H1 (cell line): Measurements from ENCODE around the gene BTBD10. TPM values are rescaled to one million over a fixed set of nuclear protein-coding genes. Genes with fewer than 3 reads are reported as not detected.

Experiments
- CTCF ChIA-PET: fragments of 300-600 bp; sonication (Branson Sonifier 250); formaldehyde crosslinking; loops from one replicate; lab custom pipeline; 2021; ENCODE audit not compliant: partially characterized antibody; lab: Charles Lee
- POLR2A ChIA-PET: fragments of 300-600 bp; sonication (Branson Sonifier 250); formaldehyde crosslinking; loops from one replicate; lab custom pipeline; 2021; ENCODE audit warnings: inconsistent platforms; ENCODE audit not compliant: partially characterized antibody; lab: Charles Lee
- DNase-seq, 2 experiments: peaks; one replicate each; pipeline versions ENCODE4 v3.0.0 to v3.0.0-alpha.2; 2010 to 2022; ENCODE audit warnings: low spot score in 2 of 2, low read depth in 1 of 2, mixed read lengths in 1 of 2
- FAIRE-seq: peaks from 2 replicates; lab custom pipeline; 2011; peaks lifted over from hg19 to GRCh38; lab: Jason Lieb, UNC
- H2AFZ ChIP-seq: 2 replicates; pipeline ENCODE4 v1.8.1; 2012; ENCODE audit warnings: low read length, inconsistent platforms
- H2AK5ac ChIP-seq: 2 replicates; pipeline ENCODE4 v1.6.1; 2013; ENCODE audit warnings: low read depth, low read length
- H2BK120ac ChIP-seq: replicated peaks from 2 replicates; pipeline ENCODE3; 2013; ENCODE audit warnings: low read depth, low read length, inconsistent platforms
- H2BK12ac ChIP-seq: 2 replicates; pipeline ENCODE4 v1.6.1; 2013; ENCODE audit warnings: low read depth, low read length
- H2BK15ac ChIP-seq: 2 replicates; pipeline ENCODE4 v1.6.1; 2013; ENCODE audit warnings: low read length
- H2BK20ac ChIP-seq: 2 replicates; pipeline ENCODE4 v1.6.1; 2013; ENCODE audit warnings: low read length
- H2BK5ac ChIP-seq: 2 replicates; pipeline ENCODE4 v1.6.1; 2013; ENCODE audit warnings: low read depth, low read length
- H3K14ac ChIP-seq: 2 replicates; pipeline ENCODE4 v1.6.1; 2013; ENCODE audit warnings: inconsistent platforms; ENCODE audit not compliant: insufficient read length
- H3K18ac ChIP-seq: 2 replicates; pipeline ENCODE4 v1.6.1; 2013; ENCODE audit warnings: low read length; ENCODE audit errors: extremely low read depth
- H3K23ac ChIP-seq: 2 replicates; pipeline ENCODE4 v1.6.1; 2013; ENCODE audit warnings: inconsistent platforms; ENCODE audit not compliant: insufficient read length
- H3K23me2 ChIP-seq: 2 replicates; pipeline ENCODE4 v1.6.1; 2013; ENCODE audit warnings: low read depth, low read length
- H3K27ac ChIP-seq: 2 replicates; pipeline ENCODE4 v1.6.1; 2011; ENCODE audit warnings: low read depth, low read length, inconsistent platforms
- H3K27me3 ChIP-seq, 4 experiments: replicated peaks in 1 of 4; 1 replicate in 1 of 4; 2 replicates in 3 of 4; pipeline versions ENCODE4 v1.6.1 to v1.8.1; 2011 to 2013; ENCODE audit warnings: low read length in 3 of 4, mild to moderate bottlenecking in 3 of 4, inconsistent platforms in 2 of 4, mixed read lengths in 2 of 4, moderate library complexity in 1 of 4; ENCODE audit not compliant: control insufficient read depth in 3 of 4, insufficient read depth in 3 of 4; ENCODE audit errors: extremely low read depth in 1 of 4
- H3K36me3 ChIP-seq, 4 experiments: 2 replicates each; pipeline versions ENCODE4 v1.6.1 to v1.8.1; 2011 to 2013; ENCODE audit warnings: mild to moderate bottlenecking in 4 of 4, low read length in 3 of 4, moderate library complexity in 2 of 4, control low read depth in 1 of 4, inconsistent platforms in 1 of 4; ENCODE audit not compliant: insufficient read depth in 4 of 4, control insufficient read depth in 2 of 4
- H3K4ac ChIP-seq: replicated peaks from 2 replicates; pipeline ENCODE3; 2013; ENCODE audit warnings: low read length, low read depth, mixed read lengths, inconsistent platforms; ENCODE audit not compliant: insufficient read length
- H3K4me1 ChIP-seq, 4 experiments: replicated peaks in 1 of 4; 1 replicate in 1 of 4; 2 replicates in 3 of 4; pipeline versions ENCODE4 v1.6.1 to v1.8.1; 2011 to 2013; ENCODE audit warnings: low read length in 3 of 4, inconsistent platforms in 2 of 4, mixed read lengths in 1 of 4; ENCODE audit not compliant: insufficient read depth in 4 of 4, control insufficient read depth in 3 of 4
- H3K4me2 ChIP-seq, 2 experiments: 2 replicates each; pipeline versions ENCODE4 v1.6.1 to v1.8.1; 2011 to 2013; ENCODE audit warnings: low read depth in 2 of 2, low read length in 2 of 2, control low read depth in 1 of 2, inconsistent platforms in 1 of 2, mild to moderate bottlenecking in 1 of 2; ENCODE audit not compliant: insufficient read depth in 1 of 2
- H3K4me3 ChIP-seq, 4 experiments: fragments of 200-600, 300-600 bp in 1 of 4; sonication (generic), shearing (Covaris generic), sonication (Bioruptor Twin) in 1 of 4; 2 replicates each; pipeline versions ENCODE4 v1.5.1 to v1.8.1; 2011 to 2016; ENCODE audit warnings: low read length in 4 of 4, low read depth in 3 of 4, control low read depth in 2 of 4, inconsistent platforms in 2 of 4, mild to moderate bottlenecking in 2 of 4, mixed read lengths in 1 of 4, moderate library complexity in 1 of 4; ENCODE audit not compliant: insufficient read depth in 2 of 4; ENCODE audit errors: extremely low read depth in 1 of 4
- H3K56ac ChIP-seq: replicated peaks from 2 replicates; pipeline ENCODE3; 2013; ENCODE audit warnings: low read depth, mild to moderate bottlenecking, mixed read lengths, low read length, inconsistent platforms; ENCODE audit not compliant: insufficient read length
- H3K79me1 ChIP-seq: 2 replicates; pipeline ENCODE4 v1.6.1; 2013; ENCODE audit warnings: low read depth, low read length, control low read depth
- H3K79me2 ChIP-seq, 2 experiments: 2 replicates each; pipeline versions ENCODE4 v1.6.1 to v1.8.1; 2012 to 2013; ENCODE audit warnings: low read length in 2 of 2, mild to moderate bottlenecking in 2 of 2, inconsistent platforms in 1 of 2; ENCODE audit not compliant: insufficient read depth in 2 of 2, control insufficient read depth in 1 of 2
- H3K9ac ChIP-seq, 4 experiments: replicated peaks in 1 of 4; 1 replicate in 1 of 4; 2 replicates in 3 of 4; pipeline versions ENCODE4 v1.6.1 to v1.8.1; 2011 to 2013; ENCODE audit warnings: low read depth in 3 of 4, low read length in 3 of 4, control low read depth in 2 of 4, mild to moderate bottlenecking in 2 of 4, moderate library complexity in 2 of 4, inconsistent platforms in 1 of 4; ENCODE audit errors: extremely low read depth in 1 of 4
- H3K9me3 ChIP-seq, 2 experiments: 2 replicates each; pipeline versions ENCODE4 v1.6.1 to v1.8.1; 2012 to 2013; ENCODE audit warnings: mild to moderate bottlenecking in 2 of 2, moderate library complexity in 2 of 2, control low read depth in 1 of 2, inconsistent platforms in 1 of 2, low read depth in 1 of 2, low read length in 1 of 2, mixed read lengths in 1 of 2; ENCODE audit not compliant: insufficient read depth in 2 of 2
- H4K20me1 ChIP-seq, 2 experiments: replicated peaks in 1 of 2; 2 replicates each; pipeline versions ENCODE3 to v1.8.1; 2011 to 2013; ENCODE audit warnings: inconsistent platforms in 2 of 2, low read length in 2 of 2, mild to moderate bottlenecking in 1 of 2; ENCODE audit not compliant: insufficient read depth in 2 of 2, control insufficient read depth in 1 of 2
- H4K5ac ChIP-seq: 2 replicates; pipeline ENCODE4 v1.6.1; 2013; ENCODE audit warnings: low read length, low read depth, mixed read lengths, inconsistent platforms; ENCODE audit not compliant: insufficient read length
- H4K8ac ChIP-seq: 2 replicates; pipeline ENCODE4 v1.8.0; 2013; ENCODE audit warnings: mild to moderate bottlenecking, moderate library complexity, low read length, inconsistent platforms; ENCODE audit not compliant: insufficient read depth; ENCODE audit errors: extremely low read depth
- H4K91ac ChIP-seq: replicated peaks from 2 replicates; pipeline ENCODE3; 2013; ENCODE audit warnings: low read length, mixed read lengths, inconsistent platforms; ENCODE audit not compliant: insufficient read length
- CHD2 ChIP-seq: IDR thresholded peaks from 2 replicates; pipeline ENCODE4 v1.6.1; 2012; ENCODE audit warnings: low read length, improper control_type of control experiment
- EGR1 ChIP-seq: IDR thresholded peaks from 2 replicates; pipeline ENCODE4 v1.6.1; 2011; ENCODE audit warnings: low read depth, low read length, borderline replicate concordance
- GABPA ChIP-seq: IDR thresholded peaks from 2 replicates; pipeline ENCODE4 v1.6.1; 2011; ENCODE audit warnings: mild to moderate bottlenecking, low read length, moderate library complexity, borderline replicate concordance; ENCODE audit not compliant: insufficient read depth
- GTF2F1 ChIP-seq: IDR thresholded peaks from 2 replicates; pipeline ENCODE4 v1.6.1; 2012; ENCODE audit warnings: low read depth, low read length, improper control_type of control experiment, borderline replicate concordance
- KDM1A ChIP-seq: fragments of 200-600, 300-600 bp; sonication (generic); IDR thresholded peaks from 2 replicates; pipeline ENCODE4 v1.7.1; 2016; ENCODE audit warnings: mild to moderate bottlenecking, low read length, borderline replicate concordance
- KDM5A ChIP-seq: fragments of 200-600 bp; IDR thresholded peaks from 2 replicates; pipeline ENCODE4 v1.7.1; 2012; ENCODE audit warnings: mild to moderate bottlenecking, low read length, inconsistent platforms, mixed read lengths
- NRF1 ChIP-seq: IDR thresholded peaks from 2 replicates; pipeline ENCODE4 v1.6.1; 2011; ENCODE audit warnings: mild to moderate bottlenecking, low read depth, low read length, improper control_type of control experiment
- POLR2A ChIP-seq, 2 experiments: IDR thresholded peaks; 1 replicate in 1 of 2; 2 replicates in 1 of 2; pipeline ENCODE4 v1.6.1; 2011; ENCODE audit warnings: low read depth in 2 of 2, low read length in 2 of 2, mild to moderate bottlenecking in 2 of 2; ENCODE audit errors: control extremely low read depth in 1 of 2
- RBBP5 ChIP-seq: IDR thresholded peaks from 2 replicates; pipeline ENCODE4 v1.7.1; 2012; ENCODE audit warnings: low read depth, mild to moderate bottlenecking, inconsistent platforms, low read length, moderate library complexity, borderline replicate concordance
- RFX5 ChIP-seq: IDR thresholded peaks from 2 replicates; pipeline ENCODE4 v1.6.1; 2011; ENCODE audit warnings: low read depth, low read length, improper control_type of control experiment, borderline replicate concordance
- RXRA ChIP-seq: IDR thresholded peaks from 2 replicates; pipeline ENCODE4 v1.6.1; 2011; ENCODE audit warnings: low read depth, mild to moderate bottlenecking, low read length, moderate library complexity; ENCODE audit not compliant: insufficient read depth
- SIN3A ChIP-seq, 2 experiments: IDR thresholded peaks in 1 of 2; conservative IDR thresholded peaks in 1 of 2; 2 replicates each; pipeline ENCODE4 v1.6.1; 2011 to 2012; ENCODE audit warnings: low read length in 2 of 2, improper control_type of control experiment in 1 of 2, low read depth in 1 of 2, mild to moderate bottlenecking in 1 of 2
- SUZ12 ChIP-seq: fragments of 200-600 bp; sonication (generic); IDR thresholded peaks from 2 replicates; pipeline ENCODE4 v1.6.1; 2012; ENCODE audit warnings: mild to moderate bottlenecking, inconsistent platforms, low read length, moderate library complexity, mixed read lengths
- TEAD4 ChIP-seq: IDR thresholded peaks from 2 replicates; pipeline ENCODE4 v1.6.1; 2012; ENCODE audit warnings: low read depth, low read length, inconsistent platforms, mixed read lengths
- WGBS, 2 experiments: shearing (Covaris generic) in 1 of 2; methylation state at CpG; one replicate each; pipeline versions ENCODE4 v1.1.6 to v1.1.7; 2013 to 2015; ENCODE audit warnings: low lambda C conversion rate in 2 of 2, mixed read lengths in 2 of 2, inconsistent platforms in 1 of 2, low coverage in 1 of 2, missing lambda C conversion rate in 1 of 2; ENCODE audit not compliant: insufficient replicate concordance in 2 of 2, insufficient coverage in 1 of 2, insufficient read length in 1 of 2; ENCODE audit errors: extremely low coverage in 1 of 2, missing lambda C conversion rate in 1 of 2; 5-methylcytosine and 5-hydroxymethylcytosine counted together
- polyA plus RNA-seq, 7 experiments: library from polyadenylated mRNA; depleted of rRNA in 3 of 7; stranded (reverse) in 5 of 7; unstranded in 2 of 7; fragments of >200 nt in 5 of 7; fragments of 200-250 nt in 2 of 7; gene quantifications; 1 replicate in 5 of 7; 2 replicates in 1 of 7; 4 replicates in 1 of 7; pipeline versions ENCODE4 v1.2.1 to v1.2.3, GENCODE V29; 2011 to 2013; ENCODE audit warnings: missing spikeins in 2 of 7, mixed read lengths in 2 of 7
- total RNA-seq: library from RNA; stranded (reverse); fragmentation: NEBNext Ultra II Directional; extraction: Animal tissue kit (Norgen Biotek cat#: 25700); gene quantifications from 2 replicates; pipeline ENCODE4 v1.2.1, GENCODE V29; 2021
- TF ChIP-seq, protein P1 (sequence below): IDR thresholded peaks from 2 replicates; pipeline ENCODE4 v1.6.1; 2011; ENCODE audit warnings: low read depth, mild to moderate bottlenecking, low read length; ENCODE audit not compliant: insufficient read depth

Gene BTBD10
- total and polyA plus RNA-seq, 2 of the 8 experiments (the other 6 are each of a cell fraction or from before 2014, with no cell fraction given), result 13.8 to 22.2 TPM

DNA sequence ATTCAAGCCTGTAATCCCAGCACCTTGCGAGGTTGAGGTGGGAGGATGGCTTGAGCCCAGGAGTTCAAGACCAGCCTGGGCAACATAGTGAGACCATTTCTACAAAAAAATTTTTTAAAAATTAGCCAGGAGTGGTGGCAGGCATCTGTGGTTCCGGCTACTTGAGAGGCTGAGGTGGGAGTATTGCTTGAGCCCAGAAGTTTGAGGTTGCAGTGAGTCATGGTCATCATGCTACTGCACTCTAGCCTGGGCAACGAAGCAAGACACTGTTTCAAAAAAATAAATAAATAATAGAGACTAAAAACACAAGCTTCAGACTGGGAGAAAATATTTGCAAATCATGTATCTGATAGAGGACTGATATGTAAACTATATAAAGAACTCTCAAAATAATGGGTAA, 33.2 kb downstream of the BTBD10 start:
- no peak overlapping the region for H4K91ac ChIP-seq
- no peak overlapping the region for H2BK12ac ChIP-seq
- no peak overlapping the region for H2AFZ ChIP-seq
- peaks cover 0 to 3% of the 10 kb centered on the region in 2 experiments; a peak in 1 of 4 replicates for H3K79me2 ChIP-seq
- no peak overlapping the region for H2AK5ac ChIP-seq
- H2BK15ac ChIP-seq, result no peak overlapping the region
- no peaks in the 10 kb centered on the region; a peak in 1 of 8 replicates for H3K36me3 ChIP-seq
- H2BK120ac ChIP-seq, result no peak overlapping the region
- H2BK5ac ChIP-seq, result no peak overlapping the region
- CTCF ChIA-PET, result no interaction called here
- peaks cover 2 to 25% of the 10 kb centered on the region in 2 experiments; a peak in 3 of 4 replicates for H3K9me3 ChIP-seq
- no peaks in the 10 kb centered on the region; a peak in 2 of 7 replicates for H3K4me1 ChIP-seq
- POLR2A ChIA-PET, result no interaction called here
- H3K18ac ChIP-seq, result no peak overlapping the region
- no peak overlapping the region for H2BK20ac ChIP-seq
- no peaks in the 10 kb centered on the region for H3K23me2 ChIP-seq
- H4K5ac ChIP-seq, result no peak overlapping the region
- H3K27ac ChIP-seq, result no peak overlapping the region
- no peak overlapping the region for H3K4me2 ChIP-seq
- no peak for FAIRE-seq
- WGBS, 2 experiments, result 90% methylated on average over 3 of the region's 3 CpGs; no CpG with 5 or more reads in 1 of the 2 experiments
- H4K20me1 ChIP-seq, result no peaks in the 10 kb centered on the region
- H3K14ac ChIP-seq, result no peak overlapping the region
- no peak overlapping the region for H4K8ac ChIP-seq
- no peak overlapping the region for H3K4ac ChIP-seq
- no peak overlapping the region for H3K23ac ChIP-seq
- no peaks in the 10 kb centered on the region for H3K79me1 ChIP-seq
- no peaks in the 10 kb centered on the region for H3K27me3 ChIP-seq
- no peak for DNase-seq
- H3K4me3 ChIP-seq, result no peak overlapping the region
- H3K9ac ChIP-seq, result no peak overlapping the region
- no peak overlapping the region for H3K56ac ChIP-seq
- TF ChIP-seq TEAD4 (no peak), CHD2 (no peak), RBBP5 (no peak), SIN3A (conservative IDR thresholded peaks at IDR 0.05 in 1 of 2, IDR thresholded peaks at IDR 0.05 in 1 of 2; ENCODE audit: low read depth in 1 of 2, low read length in 2 of 2) (no peak), NRF1 (no peak), RFX5 (no peak), POLR2A (IDR thresholded peaks at IDR 0.05; ENCODE audit: control extremely low read depth in 1 of 2, low read depth in 2 of 2, low read length in 2 of 2) (no peak), RXRA (no peak), KDM5A (no peak), SUZ12 (no peak), EGR1 (no peak), KDM1A (no peak), GABPA (no peak), GTF2F1 (no peak)
- TF ChIP-seq, protein P1, sequence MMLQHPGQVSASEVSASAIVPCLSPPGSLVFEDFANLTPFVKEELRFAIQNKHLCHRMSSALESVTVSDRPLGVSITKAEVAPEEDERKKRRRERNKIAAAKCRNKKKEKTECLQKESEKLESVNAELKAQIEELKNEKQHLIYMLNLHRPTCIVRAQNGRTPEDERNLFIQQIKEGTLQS, result no peak
